Smooth muscle cell (in vitro differentiated cells): ENCODE measurements around the gene MAPRE3. TPM values are rescaled to one million over a fixed set of nuclear protein-coding genes. Genes with fewer than 3 reads are reported as not detected.

ENCODE experiments used
- DNase-seq: peaks from one replicate; lab custom pipeline; 2025; ENCODE audit not compliant: unreplicated experiment; lab: John Stamatoyannopoulos, UW
- H2AFZ ChIP-seq: fragments of 200-600 bp; sonication (generic); 2 replicates; pipeline ENCODE4 v1.6.0; 2016; ENCODE audit warnings: antibody characterized with exemption, low read depth, mild to moderate bottlenecking
- H3F3A ChIP-seq: fragments of 200-600 bp; sonication (generic); 2 replicates; pipeline ENCODE4 v1.6.0; 2017; ENCODE audit warnings: antibody characterized with exemption, low read depth
- H3K27ac ChIP-seq: fragments of 200-600 bp; sonication (generic); 2 replicates; pipeline ENCODE4 v1.5.1; 2016; ENCODE audit warnings: low read depth, mild to moderate bottlenecking
- H3K27me3 ChIP-seq: fragments of 200-600 bp; sonication (generic); 2 replicates; pipeline ENCODE4 v1.6.1; 2016; ENCODE audit warnings: low read depth, mild to moderate bottlenecking
- H3K36me3 ChIP-seq: fragments of 200-600 bp; sonication (generic); 2 replicates; pipeline ENCODE4 v1.5.1; 2016; ENCODE audit warnings: low read depth
- H3K4me1 ChIP-seq: fragments of 200-600 bp; sonication (generic); 2 replicates; pipeline ENCODE4 v1.5.1; 2016; ENCODE audit warnings: low read depth
- H3K4me2 ChIP-seq: fragments of 200-600 bp; sonication (generic); 2 replicates; pipeline ENCODE4 v1.6.0; 2016; ENCODE audit warnings: mild to moderate bottlenecking
- H3K4me3 ChIP-seq: fragments of 200-600 bp; sonication (generic); 2 replicates; pipeline ENCODE4 v1.5.1; 2016; ENCODE audit warnings: mild to moderate bottlenecking
- H3K79me2 ChIP-seq: fragments of 200-600 bp; sonication (generic); 2 replicates; pipeline ENCODE4 v1.6.0; 2016; ENCODE audit warnings: low read depth, mild to moderate bottlenecking
- H3K9ac ChIP-seq: fragments of 200-600 bp; sonication (generic); 2 replicates; pipeline ENCODE4 v1.6.0; 2016; ENCODE audit warnings: low read depth
- H3K9me3 ChIP-seq: fragments of 200-600 bp; sonication (generic); replicated peaks from 2 replicates; pipeline ENCODE4 v1.5.1; 2016; ENCODE audit warnings: low read depth
- H4K20me1 ChIP-seq: fragments of 200-600 bp; sonication (generic); 2 replicates; pipeline ENCODE4 v1.6.0; 2016; ENCODE audit warnings: low read depth
- WGBS: methylation state at CpG from one replicate; pipeline ENCODE4 v1.1.7; 2016; ENCODE audit warnings: low lambda C conversion rate; 5-methylcytosine and 5-hydroxymethylcytosine counted together
- polyA plus RNA-seq: library from polyadenylated mRNA; unstranded; fragments of >200 nt; fragmentation: Nextera tagmentation; extraction: Ambion mirVana; gene quantifications from 2 replicates; pipeline ENCODE4 v1.2.1, GENCODE V29; 2016
- total RNA-seq: library from RNA; depleted of rRNA; stranded (reverse); fragments of >200 nt; gene quantifications from 2 replicates; pipeline ENCODE4 v1.2.3, GENCODE V29; 2014
- TF ChIP-seq, protein P1 (sequence below): fragments of 200-600 bp; sonication (generic); IDR thresholded peaks from 2 replicates; pipeline ENCODE4 v1.5.1; 2017; ENCODE audit warnings: borderline replicate concordance, mild to moderate bottlenecking, antibody characterized with exemption; ENCODE audit not compliant: insufficient read depth, poor library complexity, severe bottlenecking

MAPRE3 gene
- total and polyA plus RNA-seq, 2 experiments from 2014 or later = 12.5 to 30.5 TPM

DNA sequence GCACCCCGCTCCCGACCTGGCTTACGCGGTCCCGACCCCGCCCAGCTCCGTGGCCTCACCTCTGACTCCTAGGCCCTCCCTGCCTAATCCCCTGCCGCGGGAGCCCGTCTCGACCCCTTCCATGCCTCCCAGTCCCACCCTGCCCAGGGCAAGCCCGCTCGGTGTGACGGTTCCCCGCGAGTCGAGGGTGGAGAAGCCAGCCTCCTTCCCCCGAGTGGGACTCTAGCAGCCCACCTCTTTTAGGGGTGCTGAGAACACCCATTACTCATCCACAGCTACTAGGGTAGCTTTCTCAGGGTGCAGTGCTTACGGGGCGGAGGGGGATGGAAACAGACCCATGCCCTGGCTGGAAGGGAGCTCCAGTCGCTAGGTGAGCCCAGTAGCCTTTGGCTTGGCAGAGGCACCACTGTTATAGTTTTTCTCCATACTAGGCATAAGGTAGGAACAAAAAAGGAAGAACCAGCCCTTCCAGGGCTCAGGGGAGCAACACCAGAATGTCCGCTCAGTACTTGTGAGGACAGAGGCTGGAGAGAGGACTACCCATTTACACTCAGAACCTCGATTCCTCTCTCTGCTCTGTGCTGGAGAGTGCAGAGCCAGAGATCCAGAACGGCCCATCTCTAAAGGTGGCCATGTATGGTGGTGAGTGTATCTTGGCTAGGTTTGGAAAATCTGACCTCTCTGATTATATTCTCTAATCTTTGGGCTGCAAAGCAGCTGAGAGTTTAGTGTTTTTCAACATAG, 81.6 kb downstream of the MAPRE3 start:
- H3K4me3 ChIP-seq = peak overlapping the region; percentile 70
- TF ChIP-seq, protein P1, sequence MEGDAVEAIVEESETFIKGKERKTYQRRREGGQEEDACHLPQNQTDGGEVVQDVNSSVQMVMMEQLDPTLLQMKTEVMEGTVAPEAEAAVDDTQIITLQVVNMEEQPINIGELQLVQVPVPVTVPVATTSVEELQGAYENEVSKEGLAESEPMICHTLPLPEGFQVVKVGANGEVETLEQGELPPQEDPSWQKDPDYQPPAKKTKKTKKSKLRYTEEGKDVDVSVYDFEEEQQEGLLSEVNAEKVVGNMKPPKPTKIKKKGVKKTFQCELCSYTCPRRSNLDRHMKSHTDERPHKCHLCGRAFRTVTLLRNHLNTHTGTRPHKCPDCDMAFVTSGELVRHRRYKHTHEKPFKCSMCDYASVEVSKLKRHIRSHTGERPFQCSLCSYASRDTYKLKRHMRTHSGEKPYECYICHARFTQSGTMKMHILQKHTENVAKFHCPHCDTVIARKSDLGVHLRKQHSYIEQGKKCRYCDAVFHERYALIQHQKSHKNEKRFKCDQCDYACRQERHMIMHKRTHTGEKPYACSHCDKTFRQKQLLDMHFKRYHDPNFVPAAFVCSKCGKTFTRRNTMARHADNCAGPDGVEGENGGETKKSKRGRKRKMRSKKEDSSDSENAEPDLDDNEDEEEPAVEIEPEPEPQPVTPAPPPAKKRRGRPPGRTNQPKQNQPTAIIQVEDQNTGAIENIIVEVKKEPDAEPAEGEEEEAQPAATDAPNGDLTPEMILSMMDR = no peak
- peaks cover 2% of the 10 kb centered on the region for H4K20me1 ChIP-seq
- H3K36me3 ChIP-seq = no peaks in the 10 kb centered on the region
- no peaks in the 10 kb centered on the region for H3K79me2 ChIP-seq
- WGBS = 8% methylated on average over 23 of the region's 24 CpGs
- peaks cover 14% of the 10 kb centered on the region for H3F3A ChIP-seq
- H3K27ac ChIP-seq = peak overlapping the region; percentile 70
- no peak overlapping the region for H2AFZ ChIP-seq
- no peak for DNase-seq
- H3K9me3 ChIP-seq = no peaks in the 10 kb centered on the region
- peaks cover 5% of the 10 kb centered on the region for H3K4me1 ChIP-seq
- peak overlapping the region; percentile 83 for H3K9ac ChIP-seq
- H3K27me3 ChIP-seq = no peaks in the 10 kb centered on the region
- H3K4me2 ChIP-seq = peak overlapping the region; percentile 90

GRCh38 chr2:27053321-27053720, 82.9 kb downstream of the MAPRE3 start:
- WGBS = 87% methylated on average over 11 of the region's 11 CpGs
- Histone ChIP-seq H3F3A (peaks cover 14% of the 10 kb centered on the region), H3K36me3 (no peaks in the 10 kb centered on the region), H4K20me1 (peaks cover 6% of the 10 kb centered on the region), H3K27ac (no peak overlapping the region), H2AFZ (no peak overlapping the region), H3K4me1 (peaks cover 5% of the 10 kb centered on the region), H3K9ac (no peak overlapping the region), H3K4me3 (no peak overlapping the region), H3K4me2 (no peak overlapping the region), H3K9me3 (no peaks in the 10 kb centered on the region), H3K27me3 (no peaks in the 10 kb centered on the region), H3K79me2 (no peaks in the 10 kb centered on the region)
- no peak for DNase-seq
- TF ChIP-seq, protein P1 = no peak

- TF ChIP-seq, protein P1 = no peak
- 90% methylated on average over 8 of the region's 8 CpGs for WGBS
- Histone ChIP-seq H3K4me2 (no peak overlapping the region), H3K9me3 (no peaks in the 10 kb centered on the region), H3F3A (peaks cover 14% of the 10 kb centered on the region), H3K4me1 (peaks cover 5% of the 10 kb centered on the region), H3K27me3 (no peaks in the 10 kb centered on the region), H3K4me3 (no peak overlapping the region), H3K79me2 (no peaks in the 10 kb centered on the region), H3K27ac (no peak overlapping the region), H3K36me3 (no peaks in the 10 kb centered on the region), H2AFZ (no peak overlapping the region), H4K20me1 (peaks cover 6% of the 10 kb centered on the region), H3K9ac (no peak overlapping the region)
- DNase-seq = no peak
Observed at GRCh38 chr2:27053776-27054175, 83.3 kb downstream of the MAPRE3 start.

DNA sequence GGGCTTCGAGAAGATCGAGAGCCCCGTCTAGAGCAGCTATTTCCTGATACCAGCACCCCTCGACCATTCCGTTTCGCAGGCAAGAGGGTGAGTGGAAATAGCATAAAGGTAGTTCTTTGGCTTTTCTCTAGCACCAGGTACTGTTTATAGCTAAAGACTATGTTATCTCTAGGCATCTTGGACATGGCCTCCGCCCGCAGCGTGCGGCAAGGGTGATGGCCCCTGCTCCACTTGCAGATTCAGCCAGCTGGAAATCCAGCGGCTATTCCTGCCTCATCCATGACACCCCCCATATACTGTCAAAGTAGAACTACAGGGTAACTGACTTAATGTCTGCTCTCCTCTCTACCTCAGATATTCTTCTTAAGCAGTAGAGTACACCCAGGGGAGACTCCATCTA, 84.3 kb downstream of the MAPRE3 start:
- Histone ChIP-seq H3K27ac (no peak overlapping the region), H3K4me3 (no peak overlapping the region), H3F3A (peaks cover 10% of the 10 kb centered on the region), H3K79me2 (no peaks in the 10 kb centered on the region), H3K9ac (no peak overlapping the region), H3K27me3 (no peaks in the 10 kb centered on the region), H4K20me1 (peaks cover 6% of the 10 kb centered on the region), H3K9me3 (no peaks in the 10 kb centered on the region), H3K36me3 (no peaks in the 10 kb centered on the region), H2AFZ (no peak overlapping the region), H3K4me2 (no peak overlapping the region), H3K4me1 (peaks cover 5% of the 10 kb centered on the region)
- 98% methylated on average over 11 of the region's 11 CpGs for WGBS
- TF ChIP-seq, protein P1 = no peak
- DNase-seq = no peak
